ENCODE measurements around the gene KLHDC8B. TPM values are rescaled to one million over a fixed set of nuclear protein-coding genes. Genes with fewer than 3 reads are reported as not detected.

Gene KLHDC8B
- total and polyA plus RNA-seq, 10 of the 15 experiments (the other 5 are each of a cell fraction or from before 2014, with no cell fraction given), result 0.31 to 1.5 (median 0.85) TPM; not detected in 1

DNA sequence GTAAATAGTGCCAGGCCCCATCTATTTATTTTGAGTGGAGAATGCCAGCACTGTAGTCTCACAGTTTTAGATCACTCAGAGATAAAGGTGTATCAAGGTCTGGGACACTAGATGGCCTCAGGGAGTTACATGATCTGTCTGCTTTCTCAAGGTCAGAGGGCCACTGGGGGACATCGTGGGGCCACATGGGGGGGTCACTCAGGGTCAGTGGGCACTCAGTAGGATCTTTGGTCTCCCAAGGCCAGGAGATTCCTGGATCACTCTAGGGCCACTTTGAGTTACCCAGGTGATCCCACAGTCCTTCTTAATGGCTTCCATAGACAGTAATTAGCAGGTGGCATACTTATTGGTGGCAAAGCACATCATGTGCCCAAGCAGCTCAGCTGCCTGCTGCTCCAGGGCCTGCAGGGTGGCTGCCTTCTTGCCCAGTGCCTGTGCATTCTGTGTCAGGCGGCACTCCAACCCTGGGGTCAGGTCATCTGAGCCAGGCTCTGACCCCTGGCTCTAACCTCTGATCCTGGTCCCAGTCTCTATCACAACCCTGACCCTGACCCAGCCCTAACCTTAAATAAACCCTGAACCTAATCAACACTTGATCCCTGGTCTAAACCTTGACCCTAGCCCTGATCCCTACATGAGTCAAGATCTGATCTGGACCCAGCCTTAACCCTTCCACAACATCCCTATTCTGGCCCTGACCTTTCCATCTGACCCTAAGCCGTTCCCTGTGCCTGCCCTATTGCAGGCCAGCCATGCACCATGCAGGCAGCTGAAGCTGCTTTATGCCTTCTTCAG lies 36.7 kb upstream of the KLHDC8B start:
- CTCF ChIA-PET, result no interaction called here
- Histone ChIP-seq H3K27me3 (replicated peaks in 1 of 2; ENCODE audit: control insufficient read depth in 2 of 2, insufficient read depth in 2 of 2, low read length in 1 of 2) (peaks cover 3 to 4% of the 10 kb centered on the region in 2 experiments; a peak in 2 of 4 replicates), H3K4me3 (no peak overlapping the region), H2AFZ (ENCODE audit: control insufficient read depth, low read depth, low read length) (no peak overlapping the region), H3K9ac (ENCODE audit: control insufficient read depth, insufficient read depth, low read length) (no peak overlapping the region), H4K20me1 (ENCODE audit: control insufficient read depth, insufficient read depth) (no peaks in the 10 kb centered on the region), H3K9me3 (replicated peaks; ENCODE audit: control insufficient read depth, insufficient read depth, low read length) (no peaks in the 10 kb centered on the region), H3K79me2 (ENCODE audit: control insufficient read depth, insufficient read depth, low read length) (no peaks in the 10 kb centered on the region), H3K27ac (ENCODE audit: control insufficient read depth, insufficient read depth) (no peak overlapping the region), H3K4me1 (ENCODE audit: control insufficient read depth, insufficient read depth, low read length) (no peaks in the 10 kb centered on the region), H3K4me2 (ENCODE audit: control insufficient read depth, insufficient read depth) (no peak overlapping the region), H3K36me3 (ENCODE audit: control insufficient read depth in 2 of 2, insufficient read depth in 2 of 2, low read length in 1 of 2) (no peaks in the 10 kb centered on the region)
- ATAC-seq (no peak; the same call in 1 of the 3 replicates), FAIRE-seq (no peak), DNase-seq (ENCODE audit: low read depth, low spot score) (no peak)
- intact Hi-C loops (cut with micrococcal nuclease; ENCODE audit: unreplicated experiment), result no loop called here
- SMC1A ChIA-PET (ENCODE audit: uncharacterized antibody, unreplicated experiment), result no interaction called here
- TF ChIP-seq BMI1 (IDR thresholded peaks at IDR 0.05; ENCODE audit: borderline replicate concordance), result no peak
- TF ChIP-seq BRCA1 (IDR thresholded peaks at IDR 0.05; ENCODE audit: low read depth, low read length), result no peak
- TF ChIP-seq ZSCAN29 (IDR thresholded peaks at IDR 0.05), result no peak
- TF ChIP-seq MEF2B (IDR thresholded peaks at IDR 0.05; ENCODE audit: partially characterized antibody, poor library complexity, severe bottlenecking), result no peak
- no TSS peak for BruUV-seq (replicated peaks)
- RAD21 ChIA-PET (ENCODE audit: unreplicated experiment), result no interaction called here
- in situ Hi-C loops (cut with MboI), result no loop called here
- 19% methylated on average over 3 of the region's 3 CpGs for WGBS (ENCODE audit: insufficient coverage, insufficient replicate concordance, low lambda C conversion rate, missing lambda C conversion rate)
- POLR2A ChIA-PET, result no interaction called here

DNA sequence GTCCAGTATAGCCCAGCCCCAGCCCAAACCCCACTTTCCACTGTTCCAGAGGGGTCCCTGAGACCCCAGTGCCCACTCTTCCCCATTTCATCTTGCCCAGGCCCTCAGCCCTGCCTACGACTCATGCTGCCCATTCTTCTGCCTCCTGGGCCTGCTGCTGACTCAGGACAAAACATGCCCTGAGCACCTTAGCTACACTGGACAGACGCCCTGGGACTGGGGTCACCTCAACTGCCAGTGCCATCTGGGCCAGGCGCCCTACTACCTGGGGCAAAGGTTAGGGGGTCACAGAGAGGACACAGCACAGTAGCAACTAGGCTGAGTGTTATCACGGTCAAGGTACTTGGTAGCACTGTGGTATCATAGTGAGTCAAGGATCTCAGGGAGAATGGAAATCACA lies 35.9 kb upstream of the KLHDC8B start:
- SMC1A ChIA-PET (ENCODE audit: uncharacterized antibody, unreplicated experiment), result no interaction called here
- Histone ChIP-seq H3K27ac (ENCODE audit: control insufficient read depth, insufficient read depth) (no peak overlapping the region), H3K4me1 (ENCODE audit: control insufficient read depth, insufficient read depth, low read length) (no peaks in the 10 kb centered on the region), H3K4me2 (ENCODE audit: control insufficient read depth, insufficient read depth) (no peak overlapping the region), H4K20me1 (ENCODE audit: control insufficient read depth, insufficient read depth) (no peaks in the 10 kb centered on the region), H3K4me3 (no peak overlapping the region), H3K9ac (ENCODE audit: control insufficient read depth, insufficient read depth, low read length) (no peak overlapping the region), H2AFZ (ENCODE audit: control insufficient read depth, low read depth, low read length) (no peak overlapping the region), H3K9me3 (replicated peaks; ENCODE audit: control insufficient read depth, insufficient read depth, low read length) (no peaks in the 10 kb centered on the region), H3K36me3 (ENCODE audit: control insufficient read depth in 2 of 2, insufficient read depth in 2 of 2, low read length in 1 of 2) (no peaks in the 10 kb centered on the region), H3K27me3 (replicated peaks in 1 of 2; ENCODE audit: control insufficient read depth in 2 of 2, insufficient read depth in 2 of 2, low read length in 1 of 2) (peaks cover 3 to 4% of the 10 kb centered on the region in 2 experiments; a peak in 2 of 4 replicates), H3K79me2 (ENCODE audit: control insufficient read depth, insufficient read depth, low read length) (no peaks in the 10 kb centered on the region)
- CTCF ChIA-PET, result interaction anchor here (1.0 kb wide), 1 partner anchor 10 kb away, joined by 3 read pairs; no protein-coding TSS in a partner anchor
- DNase-seq (ENCODE audit: low read depth, low spot score) (no peak), ATAC-seq (no peak), FAIRE-seq (no peak)
- RAD21 ChIA-PET (ENCODE audit: unreplicated experiment), result no interaction called here
- POLR2A ChIA-PET, result no interaction called here
- WGBS (ENCODE audit: insufficient coverage, insufficient replicate concordance, low lambda C conversion rate, missing lambda C conversion rate), result 11% methylated on average over 4 of the region's 4 CpGs
- intact Hi-C loops (cut with micrococcal nuclease; ENCODE audit: unreplicated experiment) (no loop called here), in situ Hi-C loops (cut with MboI) (no loop called here)
- BruUV-seq (replicated peaks), result no TSS peak
- no peak for TF ChIP-seq ZNF384 (IDR thresholded peaks at IDR 0.05; ENCODE audit: borderline replicate concordance, low read depth, low read length)
- no peak for TF ChIP-seq SUZ12 (IDR thresholded peaks at IDR 0.05; ENCODE audit: unreplicated experiment)
- no peak for TF ChIP-seq BRCA1 (IDR thresholded peaks at IDR 0.05; ENCODE audit: low read depth, low read length)
- no peak for TF ChIP-seq IKZF1 (conservative IDR thresholded peaks at IDR 0.05)
- TF ChIP-seq, protein P1, sequence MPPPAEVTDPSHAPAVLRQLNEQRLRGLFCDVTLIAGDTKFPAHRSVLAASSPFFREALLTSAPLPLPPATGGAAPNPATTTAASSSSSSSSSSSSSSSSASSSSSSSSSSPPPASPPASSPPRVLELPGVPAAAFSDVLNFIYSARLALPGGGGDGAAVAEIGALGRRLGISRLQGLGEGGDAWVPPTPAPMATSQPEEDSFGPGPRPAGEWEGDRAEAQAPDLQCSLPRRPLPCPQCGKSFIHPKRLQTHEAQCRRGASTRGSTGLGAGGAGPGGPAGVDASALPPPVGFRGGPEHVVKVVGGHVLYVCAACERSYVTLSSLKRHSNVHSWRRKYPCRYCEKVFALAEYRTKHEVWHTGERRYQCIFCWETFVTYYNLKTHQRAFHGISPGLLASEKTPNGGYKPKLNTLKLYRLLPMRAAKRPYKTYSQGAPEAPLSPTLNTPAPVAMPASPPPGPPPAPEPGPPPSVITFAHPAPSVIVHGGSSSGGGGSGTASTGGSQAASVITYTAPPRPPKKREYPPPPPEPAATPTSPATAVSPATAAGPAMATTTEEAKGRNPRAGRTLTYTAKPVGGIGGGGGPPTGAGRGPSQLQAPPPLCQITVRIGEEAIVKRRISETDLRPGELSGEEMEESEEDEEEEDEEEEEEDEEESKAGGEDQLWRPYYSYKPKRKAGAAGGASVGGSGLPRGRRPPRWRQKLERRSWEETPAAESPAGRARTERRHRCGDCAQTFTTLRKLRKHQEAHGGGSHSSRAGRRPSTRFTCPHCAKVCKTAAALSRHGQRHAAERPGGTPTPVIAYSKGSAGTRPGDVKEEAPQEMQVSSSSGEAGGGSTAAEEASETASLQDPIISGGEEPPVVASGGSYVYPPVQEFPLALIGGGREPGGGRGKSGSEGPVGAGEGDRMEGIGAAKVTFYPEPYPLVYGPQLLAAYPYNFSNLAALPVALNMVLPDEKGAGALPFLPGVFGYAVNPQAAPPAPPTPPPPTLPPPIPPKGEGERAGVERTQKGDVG (CRISPR knock-in tag; IDR thresholded peaks at IDR 0.05), result no peak
- TF ChIP-seq YBX1 (IDR thresholded peaks at IDR 0.05), result no peak
- TF ChIP-seq, protein P2, sequence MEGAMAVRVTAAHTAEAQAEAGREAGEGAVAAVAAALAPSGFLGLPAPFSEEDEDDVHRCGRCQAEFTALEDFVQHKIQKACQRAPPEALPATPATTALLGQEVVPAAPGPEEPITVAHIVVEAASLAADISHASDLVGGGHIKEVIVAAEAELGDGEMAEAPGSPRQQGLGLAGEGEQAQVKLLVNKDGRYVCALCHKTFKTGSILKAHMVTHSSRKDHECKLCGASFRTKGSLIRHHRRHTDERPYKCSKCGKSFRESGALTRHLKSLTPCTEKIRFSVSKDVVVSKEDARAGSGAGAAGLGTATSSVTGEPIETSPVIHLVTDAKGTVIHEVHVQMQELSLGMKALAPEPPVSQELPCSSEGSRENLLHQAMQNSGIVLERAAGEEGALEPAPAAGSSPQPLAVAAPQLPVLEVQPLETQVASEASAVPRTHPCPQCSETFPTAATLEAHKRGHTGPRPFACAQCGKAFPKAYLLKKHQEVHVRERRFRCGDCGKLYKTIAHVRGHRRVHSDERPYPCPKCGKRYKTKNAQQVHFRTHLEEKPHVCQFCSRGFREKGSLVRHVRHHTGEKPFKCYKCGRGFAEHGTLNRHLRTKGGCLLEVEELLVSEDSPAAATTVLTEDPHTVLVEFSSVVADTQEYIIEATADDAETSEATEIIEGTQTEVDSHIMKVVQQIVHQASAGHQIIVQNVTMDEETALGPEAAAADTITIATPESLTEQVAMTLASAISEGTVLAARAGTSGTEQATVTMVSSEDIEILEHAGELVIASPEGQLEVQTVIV (IDR thresholded peaks at IDR 0.05; ENCODE audit: borderline replicate concordance, partially characterized antibody), result no peak
- TF ChIP-seq MEF2A (IDR thresholded peaks at IDR 0.05; ENCODE audit: insufficient read depth, low read depth, low read length), result no peak

All from GM12878 (cell line).